Measurements from ENCODE around the gene EDA. TPM values are rescaled to one million over a fixed set of nuclear protein-coding genes. Genes with fewer than 3 reads are reported as not detected.

Gene EDA
- total RNA-seq, 1 donor from 2014 or later = 3.0 TPM

GRCh38 chrX:69759921-69760625 lies 144.2 kb downstream of the EDA start:
- Mint-ChIP-seq H3K36me3 (ENCODE audit: insufficient read depth) (no peaks in the 10 kb centered on the region), H3K4me1 (ENCODE audit: low read depth) (no peaks in the 10 kb centered on the region), H3K4me3 (ENCODE audit: low read depth) (no peak overlapping the region), H3K27ac (no peak overlapping the region), H3K27me3 (no peaks in the 10 kb centered on the region), H3K9me3 (ENCODE audit: low read depth) (peaks cover 1% of the 10 kb centered on the region)
- TF ChIP-seq, protein P1, sequence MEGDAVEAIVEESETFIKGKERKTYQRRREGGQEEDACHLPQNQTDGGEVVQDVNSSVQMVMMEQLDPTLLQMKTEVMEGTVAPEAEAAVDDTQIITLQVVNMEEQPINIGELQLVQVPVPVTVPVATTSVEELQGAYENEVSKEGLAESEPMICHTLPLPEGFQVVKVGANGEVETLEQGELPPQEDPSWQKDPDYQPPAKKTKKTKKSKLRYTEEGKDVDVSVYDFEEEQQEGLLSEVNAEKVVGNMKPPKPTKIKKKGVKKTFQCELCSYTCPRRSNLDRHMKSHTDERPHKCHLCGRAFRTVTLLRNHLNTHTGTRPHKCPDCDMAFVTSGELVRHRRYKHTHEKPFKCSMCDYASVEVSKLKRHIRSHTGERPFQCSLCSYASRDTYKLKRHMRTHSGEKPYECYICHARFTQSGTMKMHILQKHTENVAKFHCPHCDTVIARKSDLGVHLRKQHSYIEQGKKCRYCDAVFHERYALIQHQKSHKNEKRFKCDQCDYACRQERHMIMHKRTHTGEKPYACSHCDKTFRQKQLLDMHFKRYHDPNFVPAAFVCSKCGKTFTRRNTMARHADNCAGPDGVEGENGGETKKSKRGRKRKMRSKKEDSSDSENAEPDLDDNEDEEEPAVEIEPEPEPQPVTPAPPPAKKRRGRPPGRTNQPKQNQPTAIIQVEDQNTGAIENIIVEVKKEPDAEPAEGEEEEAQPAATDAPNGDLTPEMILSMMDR (IDR thresholded peaks at IDR 0.05; ENCODE audit: unreplicated experiment) = no peak
- DNase-seq (ENCODE audit: low spot score, unreplicated experiment) = no peak

DNA sequence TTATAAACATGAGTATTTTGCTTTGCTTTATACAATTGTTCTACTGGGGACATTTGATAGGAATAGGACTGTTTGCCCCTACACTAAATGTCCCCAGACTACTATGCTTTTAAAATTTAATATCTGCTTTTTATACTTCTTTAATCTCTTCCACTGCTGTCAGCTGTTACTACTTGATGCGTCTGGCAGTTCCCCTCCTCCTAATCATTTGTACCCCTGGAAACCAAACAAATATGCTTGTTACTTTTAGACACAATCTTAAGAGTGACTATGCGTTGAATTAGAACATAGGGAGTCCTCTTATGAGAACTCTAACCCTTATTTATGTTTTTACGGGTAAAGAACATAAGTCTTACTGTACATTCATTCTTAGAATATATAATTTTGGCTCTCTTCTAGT lies 145.7 kb downstream of the EDA start:
- H3K27ac Mint-ChIP-seq = no peak overlapping the region
- no peaks in the 10 kb centered on the region for H3K4me1 Mint-ChIP-seq (ENCODE audit: low read depth)
- no peak overlapping the region for H3K4me3 Mint-ChIP-seq (ENCODE audit: low read depth)
- TF ChIP-seq, protein P1 (IDR thresholded peaks at IDR 0.05; ENCODE audit: unreplicated experiment) = no peak
- no peaks in the 10 kb centered on the region for H3K36me3 Mint-ChIP-seq (ENCODE audit: insufficient read depth)
- no peak for DNase-seq (ENCODE audit: low spot score, unreplicated experiment)
- no peaks in the 10 kb centered on the region for H3K27me3 Mint-ChIP-seq
- H3K9me3 Mint-ChIP-seq (ENCODE audit: low read depth) = peaks cover 7% of the 10 kb centered on the region

- H3K36me3 Mint-ChIP-seq (ENCODE audit: insufficient read depth) = no peaks in the 10 kb centered on the region
- TF ChIP-seq, protein P1 (IDR thresholded peaks at IDR 0.05; ENCODE audit: unreplicated experiment) = no peak
- H3K9me3 Mint-ChIP-seq (ENCODE audit: low read depth) = peaks cover 7% of the 10 kb centered on the region
- no peak overlapping the region for H3K27ac Mint-ChIP-seq
- no peaks in the 10 kb centered on the region for H3K27me3 Mint-ChIP-seq
- DNase-seq (ENCODE audit: low spot score, unreplicated experiment) = no peak
- H3K4me1 Mint-ChIP-seq (ENCODE audit: low read depth) = no peaks in the 10 kb centered on the region
- H3K4me3 Mint-ChIP-seq (ENCODE audit: low read depth) = no peak overlapping the region
Measured at GRCh38 chrX:69762340-69762739, 146.4 kb downstream of the EDA start.

GRCh38 chrX:69793260-69793935 lies 177.5 kb downstream of the EDA start:
- H3K9me3 Mint-ChIP-seq (ENCODE audit: low read depth) = peaks cover 36% of the 10 kb centered on the region

DNA sequence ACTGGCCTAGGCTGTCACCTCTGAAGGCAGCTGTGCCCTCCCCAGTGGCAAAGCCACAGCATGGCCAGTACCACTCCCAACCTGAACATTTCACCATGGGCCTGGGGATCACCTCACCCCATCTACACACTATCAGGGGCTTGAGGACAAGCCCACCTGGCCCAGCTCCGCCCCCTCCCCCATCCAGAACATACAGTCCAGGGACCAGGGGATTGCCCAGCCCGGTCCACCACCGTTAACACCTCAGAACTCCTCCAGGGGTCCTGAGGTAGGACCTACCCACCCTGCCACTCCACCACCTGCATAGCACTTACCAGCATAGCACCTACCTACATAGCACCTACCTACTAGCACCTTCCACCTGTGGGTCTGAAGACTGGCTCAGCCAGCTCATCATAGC lies 179.8 kb downstream of the EDA start:
- Mint-ChIP-seq H3K9me3 (ENCODE audit: low read depth) (peaks cover 39% of the 10 kb centered on the region), H3K4me3 (ENCODE audit: low read depth) (no peak overlapping the region), H3K4me1 (ENCODE audit: low read depth) (no peaks in the 10 kb centered on the region), H3K27ac (no peak overlapping the region), H3K36me3 (ENCODE audit: insufficient read depth) (no peaks in the 10 kb centered on the region), H3K27me3 (no peaks in the 10 kb centered on the region)
- DNase-seq (ENCODE audit: low spot score, unreplicated experiment) = no peak
- TF ChIP-seq, protein P1 (IDR thresholded peaks at IDR 0.05; ENCODE audit: unreplicated experiment) = no peak

More at GRCh38 chrX:69793260-69793935, 177.5 kb downstream of the EDA start:
- H3K4me1 Mint-ChIP-seq (ENCODE audit: low read depth) = no peaks in the 10 kb centered on the region
- DNase-seq (ENCODE audit: low spot score, unreplicated experiment) = no peak
- no peak overlapping the region for H3K4me3 Mint-ChIP-seq (ENCODE audit: low read depth)
- H3K36me3 Mint-ChIP-seq (ENCODE audit: insufficient read depth) = no peaks in the 10 kb centered on the region
- no peak overlapping the region for H3K27ac Mint-ChIP-seq
- TF ChIP-seq, protein P1 (IDR thresholded peaks at IDR 0.05; ENCODE audit: unreplicated experiment) = no peak
- H3K27me3 Mint-ChIP-seq = no peaks in the 10 kb centered on the region
